HG02759 (cell line): Measurements from ENCODE around the gene TP73.
"Not testable (repeated sequence)": the region's sequence is repeated elsewhere in the genome, so short reads cannot be mapped to it uniquely, and the experiment has no call there.

ENCODE experiments used
- ATAC-seq: cut with Tn5 transposase; IDR thresholded peaks from one replicate; pipeline ENCODE4 v1.9.1; 2021; ENCODE audit warnings: mild to moderate bottlenecking, moderate library complexity; ENCODE audit not compliant: unreplicated experiment

Gene TP73

GRCh38 chr1:3722846-3723245 lies 70.5 kb downstream of the TP73 start:
- no peak for ATAC-seq

DNA sequence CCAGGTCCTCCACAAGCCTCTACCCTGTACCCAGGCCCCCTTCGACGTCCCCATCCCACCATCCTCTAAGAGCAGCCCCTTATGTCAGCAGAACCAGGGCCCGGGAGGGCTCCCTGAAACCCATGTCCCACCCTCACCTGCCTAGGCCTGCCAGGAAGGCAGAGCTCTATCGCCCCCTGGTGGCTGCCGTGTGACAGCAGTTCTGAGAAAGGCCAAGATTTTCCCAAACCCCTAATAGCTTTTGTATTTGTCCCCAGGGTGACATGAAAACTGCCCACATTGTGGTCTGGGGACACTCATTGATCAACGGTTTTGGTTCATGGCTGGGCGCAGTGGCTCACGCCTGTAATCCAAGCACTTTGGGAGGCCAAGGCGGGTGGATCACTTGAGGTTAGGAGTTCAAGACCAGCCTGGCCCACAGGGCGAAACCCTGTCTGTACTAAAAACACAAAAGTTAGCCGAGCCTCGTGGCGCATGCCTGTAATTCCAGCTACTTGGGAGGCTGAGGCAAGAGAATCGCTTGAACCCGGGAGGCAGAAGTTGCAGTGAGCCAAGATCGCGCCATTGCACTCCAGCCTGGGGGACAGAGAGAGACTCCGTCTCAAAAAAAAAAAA lies 72.2 kb downstream of the TP73 start:
- not testable (repeated sequence) for ATAC-seq

DNA sequence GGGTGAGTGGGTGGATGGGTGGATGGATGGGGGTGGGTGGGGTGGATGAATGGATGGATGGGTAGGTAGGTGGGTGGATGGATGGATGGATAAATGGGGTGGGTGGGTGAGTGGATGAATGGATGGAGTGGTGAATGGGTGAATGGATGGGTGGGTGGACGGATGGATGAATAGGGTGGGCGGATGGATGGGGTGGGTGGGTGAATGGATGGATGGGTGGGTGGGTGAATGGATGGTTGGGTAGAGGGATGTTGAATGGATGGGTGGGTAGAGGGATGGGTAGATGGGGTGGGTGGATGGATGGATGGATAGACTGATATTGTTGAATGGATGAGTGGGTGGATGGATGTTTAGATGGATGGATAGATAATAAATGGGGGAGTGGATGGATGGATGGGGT lies 73.0 kb downstream of the TP73 start:
- no peak for ATAC-seq

DNA sequence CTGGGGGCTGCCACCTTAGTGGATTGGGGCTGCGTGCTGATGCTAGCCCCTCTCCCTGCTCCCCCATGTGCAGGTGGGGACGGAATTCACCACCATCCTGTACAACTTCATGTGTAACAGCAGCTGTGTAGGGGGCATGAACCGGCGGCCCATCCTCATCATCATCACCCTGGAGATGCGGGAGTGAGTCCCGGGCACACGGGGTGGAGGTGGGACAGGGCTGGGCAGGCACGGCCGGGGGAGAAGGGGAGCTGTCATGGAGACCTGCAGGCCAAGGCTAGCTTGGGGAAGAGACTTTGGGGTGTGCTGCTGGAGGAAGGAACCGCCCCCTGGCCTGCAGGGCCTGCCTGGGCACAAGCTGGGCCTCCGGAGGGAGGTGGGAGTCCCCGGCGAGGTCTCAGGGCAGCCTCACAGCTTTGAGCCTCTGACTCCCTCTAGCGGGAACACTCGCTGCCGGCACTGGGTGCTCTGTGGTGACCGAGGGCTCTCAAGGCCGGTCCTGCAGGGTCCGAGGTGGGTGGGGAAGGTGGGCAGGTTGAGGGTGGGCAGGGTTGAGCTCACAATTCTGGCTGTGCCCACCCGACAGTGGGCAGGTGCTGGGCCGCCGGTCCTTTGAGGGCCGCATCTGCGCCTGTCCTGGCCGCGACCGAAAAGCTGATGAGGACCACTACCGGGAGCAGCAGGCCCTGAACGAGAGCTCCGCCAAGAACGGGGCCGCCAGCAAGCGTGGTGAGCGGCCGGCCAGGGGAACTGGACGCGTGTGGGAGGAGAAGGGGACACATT lies 74.9 kb downstream of the TP73 start:
- ATAC-seq = no peak

DNA sequence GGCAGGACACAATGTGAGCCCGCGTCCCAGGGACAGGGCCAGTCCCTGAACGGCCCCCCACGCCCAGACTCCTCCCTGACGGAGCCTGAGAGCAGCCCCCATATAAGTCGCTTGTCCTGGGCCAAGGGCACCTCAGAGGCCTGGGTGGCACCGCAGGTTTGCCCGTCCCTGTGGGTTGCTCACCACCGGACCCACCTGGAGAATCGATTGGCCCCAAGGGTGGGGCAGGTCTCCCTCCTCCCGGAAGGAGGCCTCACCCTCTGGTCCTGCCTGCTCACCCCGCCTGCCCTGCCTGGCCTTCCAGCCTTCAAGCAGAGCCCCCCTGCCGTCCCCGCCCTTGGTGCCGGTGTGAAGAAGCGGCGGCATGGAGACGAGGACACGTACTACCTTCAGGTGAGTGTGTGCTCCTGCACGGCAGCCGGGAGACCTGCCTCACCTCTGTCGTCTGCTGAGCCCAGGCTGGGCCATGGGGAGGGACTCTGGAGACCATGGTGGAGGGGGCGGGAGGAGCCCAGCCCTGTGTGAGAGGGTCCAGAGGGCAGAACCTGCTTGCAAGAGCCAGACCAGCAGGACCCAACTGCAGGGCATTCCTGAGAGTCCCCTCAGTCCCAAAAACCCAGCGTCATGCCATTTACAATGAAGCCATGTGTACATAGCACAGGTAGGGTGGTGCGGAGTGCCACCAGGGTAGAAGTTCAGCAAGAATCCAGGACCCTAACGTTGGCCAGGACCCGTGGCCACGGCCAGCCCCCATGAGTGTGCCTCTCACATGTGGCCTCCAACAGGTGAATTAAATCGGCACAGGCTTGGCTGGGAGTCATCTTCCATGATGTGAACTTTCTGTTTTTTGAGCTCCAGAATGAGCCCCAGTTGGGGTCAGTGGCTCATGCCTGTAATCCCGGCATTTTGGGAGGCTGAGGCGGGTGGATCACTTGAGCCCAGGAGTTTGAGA lies 75.8 kb downstream of the TP73 start:
- no peak for ATAC-seq

- no peak for ATAC-seq
Measured at GRCh38 chr1:3729594-3730542, 77.6 kb downstream of the TP73 start.

DNA sequence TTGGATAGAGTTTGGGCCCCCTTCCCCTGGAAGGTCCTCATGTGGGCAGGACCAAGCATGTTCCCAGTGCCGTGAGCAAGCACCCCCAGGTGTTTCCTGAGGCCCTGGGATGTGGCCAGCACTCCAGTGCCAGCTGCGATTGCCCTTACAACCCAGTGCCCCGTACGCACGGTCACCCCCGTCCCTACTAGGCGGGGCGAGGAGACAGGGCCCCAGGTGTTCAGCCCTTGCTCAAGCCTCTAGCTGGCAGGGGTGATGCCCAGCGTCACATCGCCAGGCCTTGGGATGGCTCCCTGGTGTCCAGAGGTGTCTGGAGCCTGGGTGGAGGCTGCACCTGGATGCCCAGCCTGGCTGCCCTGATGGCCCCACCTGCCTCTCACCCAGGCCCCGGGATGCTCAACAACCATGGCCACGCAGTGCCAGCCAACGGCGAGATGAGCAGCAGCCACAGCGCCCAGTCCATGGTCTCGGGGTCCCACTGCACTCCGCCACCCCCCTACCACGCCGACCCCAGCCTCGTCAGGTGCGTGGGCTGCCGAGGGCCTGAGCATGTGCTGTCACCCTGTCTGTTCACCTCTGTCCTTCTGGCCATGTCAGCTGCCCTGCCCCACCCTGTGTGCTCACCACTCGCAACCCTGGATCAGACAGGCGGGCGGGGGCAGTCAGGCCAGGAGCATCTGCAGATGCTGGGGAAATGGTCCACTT lies 78.4 kb downstream of the TP73 start:
- no peak for ATAC-seq

- ATAC-seq = no peak
Measured at GRCh38 chr1:3731583-3732433, 79.5 kb downstream of the TP73 start.

GRCh38 chr1:3732434-3733093 lies 80.2 kb downstream of the TP73 start:
- ATAC-seq = no peak

DNA sequence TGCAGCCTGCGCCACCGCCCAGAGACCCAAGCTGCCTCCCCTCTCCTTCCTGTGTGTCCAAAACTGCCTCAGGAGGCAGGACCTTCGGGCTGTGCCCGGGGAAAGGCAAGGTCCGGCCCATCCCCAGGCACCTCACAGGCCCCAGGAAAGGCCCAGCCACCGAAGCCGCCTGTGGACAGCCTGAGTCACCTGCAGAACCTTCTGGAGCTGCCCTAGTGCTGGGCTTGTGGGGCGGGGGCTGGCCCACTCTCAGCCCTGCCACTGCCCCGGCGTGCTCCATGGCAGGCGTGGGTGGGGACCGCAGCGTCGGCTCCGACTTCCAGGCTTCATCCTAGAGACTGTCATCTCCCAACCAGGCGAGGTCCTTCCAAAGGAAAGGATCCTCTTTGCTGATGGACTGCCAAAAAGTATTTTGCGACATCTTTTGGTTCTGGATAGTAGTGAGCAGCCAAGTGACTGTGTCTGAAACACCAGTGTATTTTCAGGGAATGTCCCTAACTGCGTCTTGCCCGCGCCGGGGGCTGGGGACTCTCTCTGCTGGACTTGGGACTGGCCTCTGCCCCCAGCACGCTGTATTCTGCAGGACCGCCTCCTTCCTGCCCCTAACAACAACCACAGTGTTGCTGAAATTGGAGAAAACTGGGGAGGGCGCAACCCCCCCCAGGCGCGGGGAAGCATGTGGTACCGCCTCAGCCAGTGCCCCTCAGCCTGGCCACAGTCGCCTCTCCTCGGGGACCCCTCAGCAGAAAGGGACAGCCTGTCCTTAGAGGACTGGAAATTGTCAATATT lies 81.0 kb downstream of the TP73 start:
- ATAC-seq = no peak

DNA sequence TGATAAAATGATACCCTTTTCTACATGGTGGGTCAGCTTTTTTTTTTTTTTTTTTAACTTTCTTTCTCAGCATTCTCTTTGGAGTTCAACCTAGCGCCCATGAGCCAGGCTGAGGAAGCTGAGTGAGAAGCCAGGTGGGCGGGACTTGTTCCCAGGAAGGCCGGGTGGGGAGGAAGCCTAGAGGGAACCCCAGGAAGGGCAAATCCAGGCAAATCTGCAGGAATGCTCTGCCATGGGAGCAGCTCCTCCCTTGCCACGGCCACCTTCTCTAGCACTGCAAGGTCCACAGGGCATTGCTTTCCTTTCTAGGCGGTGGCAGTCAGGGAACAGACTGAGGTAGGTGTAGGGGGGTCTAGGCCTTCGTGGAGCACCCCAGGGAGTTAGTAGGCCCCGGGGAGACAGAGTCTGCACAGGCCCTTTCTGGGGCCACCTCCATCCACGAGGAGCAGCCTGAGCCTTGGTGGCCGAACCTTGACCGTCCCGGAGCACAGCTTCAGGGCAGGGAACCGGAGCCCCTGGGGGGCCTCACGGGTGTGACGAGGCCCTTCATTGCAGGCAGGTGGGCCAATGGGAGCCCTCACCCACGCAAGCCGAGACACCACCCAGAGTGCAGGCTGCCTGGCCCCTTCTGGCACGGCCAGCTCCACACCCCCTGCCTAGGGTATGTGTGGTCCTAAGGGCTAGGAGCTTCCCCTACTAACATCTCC lies 81.7 kb downstream of the TP73 start:
- no peak for ATAC-seq

GRCh38 chr1:3734602-3735001 lies 82.3 kb downstream of the TP73 start:
- ATAC-seq = no peak

DNA sequence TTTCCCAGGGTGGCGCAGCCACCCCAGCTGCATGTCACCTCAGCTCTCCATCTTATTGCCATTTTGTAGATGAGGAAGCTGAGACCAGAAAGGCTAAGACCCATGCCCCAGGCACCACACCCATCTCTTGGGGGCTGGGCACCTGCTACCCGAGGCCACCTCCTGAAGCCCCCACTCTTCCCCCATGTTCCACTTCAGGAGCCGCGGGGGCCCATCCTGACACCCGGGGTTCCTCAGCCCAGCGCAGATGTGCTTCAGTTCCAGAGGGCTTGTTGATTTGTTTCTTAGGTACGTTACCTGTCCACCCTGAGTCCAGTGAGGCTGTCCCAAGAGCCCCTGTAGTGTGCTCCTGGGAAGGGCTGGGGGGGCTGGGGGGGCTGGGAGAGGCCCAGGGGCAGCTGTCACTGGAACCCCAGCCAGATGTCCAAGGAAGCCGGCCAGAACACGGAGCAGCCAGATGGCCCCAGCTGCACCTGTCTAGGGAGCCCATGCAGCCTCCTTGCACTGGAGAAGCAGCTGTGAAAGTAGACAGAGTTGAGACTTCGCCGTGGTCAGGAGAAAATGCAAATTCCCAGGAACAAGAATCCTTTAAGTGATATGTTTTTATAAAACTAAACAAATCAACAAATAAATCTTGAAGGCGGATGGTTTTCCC lies 82.8 kb downstream of the TP73 start:
- ATAC-seq = no peak

DNA sequence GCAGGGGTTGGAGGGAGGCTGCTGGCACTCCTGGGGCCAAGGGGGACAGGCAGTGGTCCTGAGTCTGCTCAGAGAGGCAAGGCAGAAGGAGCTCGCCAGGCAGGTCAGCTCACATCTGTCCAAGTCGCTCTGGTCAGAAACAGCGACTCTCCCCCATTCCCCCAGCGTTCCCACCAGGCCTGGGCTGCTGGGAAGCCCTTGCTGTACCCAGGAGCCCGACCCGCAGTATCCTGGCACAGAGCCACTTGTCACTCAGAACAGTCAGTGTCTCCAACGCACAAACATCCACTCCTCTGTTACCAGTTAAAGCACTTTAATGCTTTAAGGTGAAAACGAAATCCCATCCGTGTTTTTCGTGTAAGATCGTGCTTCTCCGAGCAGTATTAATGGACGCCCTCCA lies 83.4 kb downstream of the TP73 start:
- ATAC-seq = no peak

- no peak for ATAC-seq
Measured at GRCh38 chr1:3736131-3736561, 83.8 kb downstream of the TP73 start.

- ATAC-seq = no peak
Measured at GRCh38 chr1:3736708-3737107, 84.4 kb downstream of the TP73 start.
